ENCODE results near the gene CDK5RAP2. TPM values are rescaled to one million over a fixed set of nuclear protein-coding genes. Genes with fewer than 3 reads are reported as not detected.

CDK5RAP2 gene
- total RNA-seq, 1 donor from 2014 or later, result 76.8 TPM

DNA sequence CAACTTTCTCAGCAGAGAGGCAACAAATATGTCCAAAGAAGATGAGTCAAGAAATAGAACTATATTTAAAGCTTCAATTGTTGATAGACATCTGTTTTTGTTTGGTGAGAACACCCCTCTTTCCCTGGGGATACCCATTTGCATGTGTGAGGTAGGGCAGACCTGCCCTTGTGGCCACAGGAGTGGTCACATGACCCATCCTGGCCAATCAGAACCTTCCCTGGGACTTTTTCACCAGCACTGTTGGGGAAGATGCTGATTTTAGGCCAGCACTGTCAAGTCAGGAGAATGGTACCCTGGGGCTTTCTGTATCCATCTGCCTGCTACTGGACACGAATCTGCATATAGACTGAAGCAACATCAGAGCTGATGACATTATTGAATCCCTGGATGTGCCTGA lies 211.2 kb downstream of the CDK5RAP2 start:
- H3K36me3 Mint-ChIP-seq (ENCODE audit: insufficient read depth), result no peaks in the 10 kb centered on the region
- TF ChIP-seq, protein P1, sequence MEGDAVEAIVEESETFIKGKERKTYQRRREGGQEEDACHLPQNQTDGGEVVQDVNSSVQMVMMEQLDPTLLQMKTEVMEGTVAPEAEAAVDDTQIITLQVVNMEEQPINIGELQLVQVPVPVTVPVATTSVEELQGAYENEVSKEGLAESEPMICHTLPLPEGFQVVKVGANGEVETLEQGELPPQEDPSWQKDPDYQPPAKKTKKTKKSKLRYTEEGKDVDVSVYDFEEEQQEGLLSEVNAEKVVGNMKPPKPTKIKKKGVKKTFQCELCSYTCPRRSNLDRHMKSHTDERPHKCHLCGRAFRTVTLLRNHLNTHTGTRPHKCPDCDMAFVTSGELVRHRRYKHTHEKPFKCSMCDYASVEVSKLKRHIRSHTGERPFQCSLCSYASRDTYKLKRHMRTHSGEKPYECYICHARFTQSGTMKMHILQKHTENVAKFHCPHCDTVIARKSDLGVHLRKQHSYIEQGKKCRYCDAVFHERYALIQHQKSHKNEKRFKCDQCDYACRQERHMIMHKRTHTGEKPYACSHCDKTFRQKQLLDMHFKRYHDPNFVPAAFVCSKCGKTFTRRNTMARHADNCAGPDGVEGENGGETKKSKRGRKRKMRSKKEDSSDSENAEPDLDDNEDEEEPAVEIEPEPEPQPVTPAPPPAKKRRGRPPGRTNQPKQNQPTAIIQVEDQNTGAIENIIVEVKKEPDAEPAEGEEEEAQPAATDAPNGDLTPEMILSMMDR (IDR thresholded peaks at IDR 0.05; ENCODE audit: unreplicated experiment), result no peak
- H3K4me1 Mint-ChIP-seq (ENCODE audit: low read depth), result peaks cover 6% of the 10 kb centered on the region
- H3K9me3 Mint-ChIP-seq (ENCODE audit: low read depth), result peaks cover 2% of the 10 kb centered on the region
- no peak overlapping the region for H3K27ac Mint-ChIP-seq
- H3K4me3 Mint-ChIP-seq (ENCODE audit: low read depth), result no peak overlapping the region
- H3K27me3 Mint-ChIP-seq, result peaks cover 4% of the 10 kb centered on the region
- no peak for DNase-seq (ENCODE audit: low spot score, unreplicated experiment)

DNA sequence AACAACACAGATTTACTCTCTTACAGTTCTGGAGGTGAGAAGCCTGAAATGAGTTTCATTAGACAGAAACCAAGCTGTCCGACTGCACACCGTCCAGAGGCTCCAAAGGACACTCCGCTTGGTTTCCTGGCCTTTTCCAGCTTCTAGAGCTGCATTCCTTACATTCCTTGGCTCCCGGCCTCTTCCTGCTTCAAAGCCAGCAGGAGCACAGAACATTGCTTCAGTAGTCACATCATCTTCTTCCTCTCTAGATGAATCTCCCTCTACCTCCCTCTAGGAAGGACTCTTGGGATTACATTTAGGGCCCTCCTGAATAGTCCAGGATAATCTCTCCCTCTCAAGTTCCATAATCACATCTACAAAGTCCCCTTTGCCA lies 213.3 kb downstream of the CDK5RAP2 start:
- Mint-ChIP-seq H3K27ac (peak overlapping the region; percentile 73), H3K4me1 (ENCODE audit: low read depth) (peaks cover 7% of the 10 kb centered on the region), H3K9me3 (ENCODE audit: low read depth) (peaks cover 2% of the 10 kb centered on the region), H3K4me3 (ENCODE audit: low read depth) (no peak overlapping the region), H3K36me3 (ENCODE audit: insufficient read depth) (no peaks in the 10 kb centered on the region), H3K27me3 (peaks cover 7% of the 10 kb centered on the region)
- no peak for DNase-seq (ENCODE audit: low spot score, unreplicated experiment)
- TF ChIP-seq, protein P1 (IDR thresholded peaks at IDR 0.05; ENCODE audit: unreplicated experiment), result peak; percentile 24

DNA sequence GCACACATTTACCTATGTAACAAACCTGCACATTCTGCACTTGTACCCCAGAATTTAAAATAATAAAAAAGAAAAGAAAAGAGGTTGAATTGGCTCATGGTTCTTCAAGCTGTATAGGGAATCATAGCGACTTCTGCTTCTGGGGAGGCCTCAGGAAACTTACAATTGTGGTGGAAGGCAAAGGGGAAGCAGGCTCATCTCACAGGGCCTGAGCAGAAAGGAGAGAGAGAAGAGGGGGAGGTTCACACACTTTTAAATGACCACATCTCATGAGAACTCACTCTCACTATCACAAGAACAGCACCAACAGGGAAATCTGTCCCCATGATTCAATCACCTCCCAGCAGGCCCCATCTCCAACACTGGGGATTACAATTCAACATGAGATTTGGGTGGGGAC lies 214.6 kb downstream of the CDK5RAP2 start:
- TF ChIP-seq, protein P1 (IDR thresholded peaks at IDR 0.05; ENCODE audit: unreplicated experiment), result no peak
- H3K4me3 Mint-ChIP-seq (ENCODE audit: low read depth), result no peak overlapping the region
- H3K27ac Mint-ChIP-seq, result no peak overlapping the region
- peaks cover 7% of the 10 kb centered on the region for H3K4me1 Mint-ChIP-seq (ENCODE audit: low read depth)
- peaks cover 2% of the 10 kb centered on the region for H3K9me3 Mint-ChIP-seq (ENCODE audit: low read depth)
- no peaks in the 10 kb centered on the region for H3K36me3 Mint-ChIP-seq (ENCODE audit: insufficient read depth)
- DNase-seq (ENCODE audit: low spot score, unreplicated experiment), result no peak
- peaks cover 8% of the 10 kb centered on the region for H3K27me3 Mint-ChIP-seq

DNA sequence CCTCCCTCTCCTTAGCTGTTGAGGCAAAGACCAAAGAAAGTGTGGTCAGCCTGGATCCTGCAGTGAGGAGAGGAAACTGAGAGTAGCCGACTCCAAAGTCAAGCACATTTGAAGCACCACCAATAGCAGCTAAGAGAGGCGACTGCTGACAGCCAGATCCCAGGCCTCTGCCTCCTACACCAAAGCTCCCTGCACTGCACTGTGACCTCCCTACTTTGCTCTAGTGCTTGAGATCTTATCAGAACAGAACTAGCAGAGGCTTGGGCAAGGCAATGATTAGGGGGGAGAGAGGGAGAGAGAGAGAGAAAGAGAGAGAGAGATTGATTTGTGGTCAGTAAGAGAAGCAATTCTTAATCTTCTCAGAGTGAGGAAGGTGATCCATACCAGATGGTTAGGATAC lies 216.3 kb downstream of the CDK5RAP2 start:
- no peak for DNase-seq (ENCODE audit: low spot score, unreplicated experiment)
- peaks cover 8% of the 10 kb centered on the region for H3K27me3 Mint-ChIP-seq
- no peaks in the 10 kb centered on the region for H3K36me3 Mint-ChIP-seq (ENCODE audit: insufficient read depth)
- H3K4me1 Mint-ChIP-seq (ENCODE audit: low read depth), result peaks cover 7% of the 10 kb centered on the region
- peaks cover 2% of the 10 kb centered on the region for H3K9me3 Mint-ChIP-seq (ENCODE audit: low read depth)
- TF ChIP-seq, protein P1 (IDR thresholded peaks at IDR 0.05; ENCODE audit: unreplicated experiment), result no peak
- no peak overlapping the region for H3K4me3 Mint-ChIP-seq (ENCODE audit: low read depth)
- H3K27ac Mint-ChIP-seq, result no peak overlapping the region

DNA sequence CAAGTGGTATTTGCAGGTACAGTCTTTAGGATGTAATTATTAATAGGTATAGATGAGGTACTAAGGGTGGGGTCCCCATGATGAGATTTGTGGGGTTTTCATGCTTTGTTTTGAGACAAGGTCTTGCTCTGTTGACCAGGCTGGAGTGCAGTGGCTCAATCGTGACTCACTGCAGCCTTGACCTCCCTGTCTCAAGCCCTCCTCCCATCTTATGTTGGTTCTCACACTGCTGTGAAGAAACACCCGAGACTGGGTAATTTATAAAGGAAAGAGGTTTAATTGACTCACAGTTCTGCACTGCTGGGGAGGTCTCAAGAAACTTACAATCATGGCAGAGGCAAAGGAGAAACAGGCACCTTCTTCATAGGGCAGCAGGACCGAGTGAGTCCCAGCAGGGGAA lies 217.5 kb downstream of the CDK5RAP2 start:
- no peak overlapping the region for H3K4me3 Mint-ChIP-seq (ENCODE audit: low read depth)
- no peak overlapping the region for H3K27ac Mint-ChIP-seq
- H3K4me1 Mint-ChIP-seq (ENCODE audit: low read depth), result peaks cover 7% of the 10 kb centered on the region
- H3K36me3 Mint-ChIP-seq (ENCODE audit: insufficient read depth), result no peaks in the 10 kb centered on the region
- TF ChIP-seq, protein P1 (IDR thresholded peaks at IDR 0.05; ENCODE audit: unreplicated experiment), result no peak
- peaks cover 2% of the 10 kb centered on the region for H3K9me3 Mint-ChIP-seq (ENCODE audit: low read depth)
- peaks cover 11% of the 10 kb centered on the region for H3K27me3 Mint-ChIP-seq
- no peak for DNase-seq (ENCODE audit: low spot score, unreplicated experiment)
